Lower leg skin (tissue), 4 donors: Measurements from ENCODE around the gene GPSM3. TPM values are rescaled to one million over a fixed set of nuclear protein-coding genes. Genes with fewer than 3 reads are reported as not detected.

ENCODE experiments used
- DNase-seq, 2 donors: peaks; one replicate each; pipeline ENCODE4 v3.0.0-alpha.2; 2019; ENCODE audit warnings: low spot score in 2 of 2
- H3K4me3 ChIP-seq: fragments of 200-600 bp; sonication (generic); 2 replicates; pipeline ENCODE4 v1.5.1; 2017; ENCODE audit warnings: mild to moderate bottlenecking, low read depth; ENCODE audit not compliant: poor library complexity, severe bottlenecking
- CTCF ChIP-seq, 3 donors: fragments of 450-650 bp; IDR thresholded peaks; one replicate each; pipeline ENCODE4 v1.5.1; 2016; ENCODE audit warnings: antibody characterized with exemption in 3 of 3, mild to moderate bottlenecking in 3 of 3, moderate library complexity in 2 of 3
- POLR2A ChIP-seq, 2 donors: fragments of 450-650 bp; IDR thresholded peaks; one replicate each; pipeline ENCODE4 v1.6.1; 2016 to 2017; ENCODE audit warnings: antibody characterized with exemption in 2 of 2, mild to moderate bottlenecking in 1 of 2, moderate library complexity in 1 of 2
- WGBS, 2 donors: methylation state at CpG; one replicate each; pipeline ENCODE4 v1.1.5; 2018; 5-methylcytosine and 5-hydroxymethylcytosine counted together
- intact Hi-C: fragments of 100-400 bp; cut with DNase I; formaldehyde crosslinking; loops from one replicate; pipeline ENCODE4 v1.15.0; 2023; ENCODE audit warnings: low total_unique reads
- total RNA-seq, 4 donors: library from RNA; depleted of rRNA; stranded (reverse); fragments of >200 nt; gene quantifications; one replicate each; pipeline ENCODE4 v1.1.0, GENCODE V29; 2016

GPSM3 gene
- 1 to 10 TPM in 3 of 4 donors, under 1 TPM in 1; 0.69 to 7.5 (median 4.3) TPM for total RNA-seq

- WGBS, 2 donors = 20 to 32% methylated on average over 5 of the region's 5 CpGs
- peak in 1 of 2 donors; percentile 94 for DNase-seq
- TF ChIP-seq POLR2A (IDR thresholded peaks at IDR 0.05) = no peak
- no peak for TF ChIP-seq CTCF (IDR thresholded peaks at IDR 0.05)
- H3K4me3 ChIP-seq = no peak within 1 kb of the TSS
- intact Hi-C loops = loop anchor here (10.0 kb wide), 1 partner anchor 68 kb away; the partner anchor contains the start of gene ATF6B
These were observed at the start of gene GPSM3 for GRCh38 chr6:32192608-32193039. GPSM3 (minus strand) TSS chr6:32192643; CDS start chr6:32192513, 130 bp downstream.

- WGBS, 2 donors = 92 to 94% methylated on average over 1 of the region's 1 CpG
- no peak for DNase-seq
- no peak overlapping the region for H3K4me3 ChIP-seq
- intact Hi-C loops = no loop called here
- TF ChIP-seq POLR2A (IDR thresholded peaks at IDR 0.05) = no peak
- no peak for TF ChIP-seq CTCF (IDR thresholded peaks at IDR 0.05)
These were observed 48.2 kb upstream of the GPSM3 start for GRCh38 chr6:32240686-32241085.

- intact Hi-C loops = no loop called here
- WGBS, 2 donors = 85% methylated on average over 2 of the region's 2 CpGs
These were observed 47.0 kb upstream of the GPSM3 start for GRCh38 chr6:32239462-32239861.

GRCh38 chr6:32234934-32235333 lies 42.5 kb upstream of the GPSM3 start:
- intact Hi-C loops = no loop called here
- H3K4me3 ChIP-seq = no peak overlapping the region
- TF ChIP-seq CTCF (IDR thresholded peaks at IDR 0.05) (no peak), POLR2A (IDR thresholded peaks at IDR 0.05) (no peak)
- no peak for DNase-seq
- 57 to 74% methylated on average over 4 of the region's 4 CpGs for WGBS, 2 donors

More at GRCh38 chr6:32239462-32239861, 47.0 kb upstream of the GPSM3 start:
- no peak for TF ChIP-seq CTCF (IDR thresholded peaks at IDR 0.05)
- no peak for TF ChIP-seq POLR2A (IDR thresholded peaks at IDR 0.05)
- no peak overlapping the region for H3K4me3 ChIP-seq
- no peak for DNase-seq

GRCh38 chr6:32226434-32226833 lies 34.0 kb upstream of the GPSM3 start:
- H3K4me3 ChIP-seq = no peak overlapping the region
- no peak for TF ChIP-seq CTCF (IDR thresholded peaks at IDR 0.05)
- no peak for TF ChIP-seq POLR2A (IDR thresholded peaks at IDR 0.05)
- no peak for DNase-seq
- WGBS, 2 donors = 82 to 94% methylated on average over 7 of the region's 7 CpGs
- intact Hi-C loops = no loop called here

- H3K4me3 ChIP-seq = no peak overlapping the region
- no peak for DNase-seq
- intact Hi-C loops = no loop called here
- 78 to 83% methylated on average over 2 of the region's 2 CpGs for WGBS, 2 donors
- TF ChIP-seq CTCF (IDR thresholded peaks at IDR 0.05) (no peak), POLR2A (IDR thresholded peaks at IDR 0.05) (no peak)
These were observed 32.3 kb upstream of the GPSM3 start for GRCh38 chr6:32224696-32225095.
